ENCODE measurements around the gene MAP1S.
"Not testable (repeated sequence)": the region's sequence is repeated elsewhere in the genome, so short reads cannot be mapped to it uniquely, and the experiment has no call there.

The MAP1S gene

DNA sequence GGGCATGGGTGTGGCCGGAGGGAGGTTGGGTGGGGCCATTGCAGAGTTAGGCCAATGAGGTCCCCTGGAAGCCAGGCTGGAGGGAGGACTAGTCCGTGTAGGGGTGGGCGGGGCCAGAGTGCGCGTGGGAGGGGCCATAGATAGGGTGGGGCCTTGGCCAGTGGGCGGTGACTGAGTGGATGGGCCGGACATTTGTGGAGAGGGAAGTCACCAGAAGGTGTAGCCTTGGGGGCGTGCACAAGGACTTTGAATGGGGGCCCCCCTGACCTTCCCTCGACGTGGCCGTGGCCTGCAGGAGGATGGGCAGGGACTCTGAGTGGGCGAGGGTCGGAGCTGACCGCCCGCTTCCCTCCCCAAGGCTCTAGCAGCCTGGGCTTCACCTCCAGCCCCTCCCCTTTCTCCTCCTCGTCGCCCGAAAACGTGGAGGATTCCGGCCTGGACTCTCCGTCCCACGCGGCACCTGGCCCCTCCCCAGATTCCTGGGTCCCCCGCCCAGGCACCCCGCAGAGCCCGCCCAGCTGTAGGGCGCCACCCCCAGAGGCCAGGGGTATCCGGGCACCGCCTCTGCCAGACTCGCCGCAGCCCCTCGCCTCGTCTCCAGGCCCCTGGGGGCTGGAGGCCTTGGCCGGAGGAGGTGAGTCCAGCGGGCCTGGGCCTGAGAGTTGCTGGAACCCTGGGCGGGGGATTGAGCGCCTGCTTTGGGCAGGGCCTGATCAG is 59.1 kb downstream of the MAP1S start:
- H3K27ac ChIP-seq (ENCODE audit: low read depth, low read length), result no peak overlapping the region
- peak overlapping the region; percentile 32 to 47 for H3K4me3 ChIP-seq (ENCODE audit: low read depth in 1 of 2, low read length in 2 of 2)
- H3K9ac ChIP-seq (ENCODE audit: low read depth in 1 of 2, low read length in 2 of 2), result no peak overlapping the region
- peaks cover 11 to 13% of the 10 kb centered on the region in 2 donors for H3K4me1 ChIP-seq (ENCODE audit: control insufficient read depth in 1 of 2, insufficient read depth in 2 of 2, low read length in 2 of 2)
- no peaks in the 10 kb centered on the region for H3K27me3 ChIP-seq (ENCODE audit: control insufficient read depth in 1 of 2, insufficient read depth in 2 of 2, low read length in 2 of 2)
- H3K36me3 ChIP-seq (ENCODE audit: control insufficient read depth in 1 of 2, insufficient read depth in 2 of 2, low read length in 2 of 2), result no peaks in the 10 kb centered on the region
- H3K9me3 ChIP-seq (ENCODE audit: control insufficient read depth in 1 of 2, low read length in 2 of 2), result no peaks in the 10 kb centered on the region

DNA sequence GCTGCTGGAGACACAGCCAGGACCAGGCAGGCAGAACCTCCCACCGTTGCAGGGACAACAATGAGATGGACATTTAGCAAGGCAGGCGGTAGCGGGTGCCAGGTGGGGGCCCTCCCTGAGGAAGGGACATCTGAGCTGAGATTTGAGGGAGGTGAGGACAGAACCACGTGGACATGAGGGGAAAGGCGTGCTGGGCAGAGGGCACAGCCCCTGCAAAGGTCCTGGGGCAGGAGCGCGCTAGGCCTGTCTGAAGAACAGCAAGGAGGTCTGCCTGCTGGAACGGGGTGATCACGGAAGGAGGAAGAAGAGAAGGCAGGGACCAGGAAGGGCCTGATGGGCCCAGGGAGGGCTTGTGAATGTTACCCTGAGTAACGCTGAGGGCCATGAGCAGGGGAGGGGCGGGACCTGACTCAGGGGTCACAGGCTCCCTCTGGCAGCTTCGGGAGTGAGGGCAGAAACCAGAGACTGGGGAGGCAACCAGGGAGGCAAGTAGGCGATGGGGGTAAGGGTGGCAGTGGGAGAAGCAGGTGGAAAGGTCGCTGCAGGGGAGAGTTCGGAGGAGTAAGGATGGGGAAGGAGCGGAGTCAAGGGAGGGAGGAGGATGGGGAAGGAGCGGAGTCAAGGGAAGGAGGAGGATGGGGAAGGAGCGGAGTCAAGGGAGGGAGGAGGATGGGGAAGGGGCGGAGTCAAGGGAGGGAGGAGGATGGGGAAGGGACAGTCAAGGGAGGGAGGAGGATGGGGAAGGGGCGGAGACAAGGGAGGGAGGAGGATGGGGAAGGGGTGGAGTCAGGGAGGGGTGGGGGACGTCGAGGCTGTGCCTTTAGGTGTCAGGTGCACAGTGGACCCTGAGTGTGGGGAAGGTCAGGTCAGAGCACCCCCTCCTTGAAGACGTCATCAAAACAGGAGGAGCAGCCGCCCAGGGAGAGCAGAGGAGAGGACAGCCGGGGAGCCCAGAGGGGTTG is 60.0 kb downstream of the MAP1S start:
- H3K4me3 ChIP-seq (ENCODE audit: low read depth in 1 of 2, low read length in 2 of 2), result peak overlapping the region in 1 of 2 donors; percentile 47
- no peaks in the 10 kb centered on the region for H3K9me3 ChIP-seq (ENCODE audit: control insufficient read depth in 1 of 2, low read length in 2 of 2)
- H3K9ac ChIP-seq (ENCODE audit: low read depth in 1 of 2, low read length in 2 of 2), result no peak overlapping the region
- H3K36me3 ChIP-seq (ENCODE audit: control insufficient read depth in 1 of 2, insufficient read depth in 2 of 2, low read length in 2 of 2), result no peaks in the 10 kb centered on the region
- no peak overlapping the region for H3K27ac ChIP-seq (ENCODE audit: low read depth, low read length)
- no peaks in the 10 kb centered on the region for H3K27me3 ChIP-seq (ENCODE audit: control insufficient read depth in 1 of 2, insufficient read depth in 2 of 2, low read length in 2 of 2)
- H3K4me1 ChIP-seq (ENCODE audit: control insufficient read depth in 1 of 2, insufficient read depth in 2 of 2, low read length in 2 of 2), result peaks cover 13 to 14% of the 10 kb centered on the region in 2 donors

DNA sequence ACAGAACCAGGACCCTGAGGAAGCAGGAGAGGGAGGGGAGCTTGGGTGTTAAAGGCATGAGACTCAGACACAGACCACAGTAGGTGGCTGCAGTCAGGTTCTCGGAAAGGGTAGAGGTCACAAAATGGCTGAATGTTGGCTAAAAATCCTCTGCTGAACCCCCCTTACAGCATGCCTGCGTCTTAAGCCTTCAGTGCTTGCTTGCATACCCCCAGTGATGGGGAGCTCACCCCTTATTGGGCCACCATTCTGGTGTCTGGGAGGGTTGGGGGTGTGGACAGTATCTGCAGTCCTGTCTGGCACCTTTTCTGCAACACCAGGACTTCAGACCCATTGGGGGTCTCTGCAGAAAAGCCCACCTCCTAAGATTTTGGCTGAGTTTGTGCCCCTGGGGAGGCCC is 61.5 kb downstream of the MAP1S start:
- Histone ChIP-seq H3K4me3 (ENCODE audit: low read depth in 1 of 2, low read length in 2 of 2) (no peak overlapping the region), H3K9me3 (ENCODE audit: control insufficient read depth in 1 of 2, low read length in 2 of 2) (no peaks in the 10 kb centered on the region), H3K4me1 (ENCODE audit: control insufficient read depth in 1 of 2, insufficient read depth in 2 of 2, low read length in 2 of 2) (peaks cover 13 to 15% of the 10 kb centered on the region in 2 donors), H3K27ac (ENCODE audit: low read depth, low read length) (no peak overlapping the region), H3K9ac (ENCODE audit: low read depth in 1 of 2, low read length in 2 of 2) (no peak overlapping the region), H3K27me3 (ENCODE audit: control insufficient read depth in 1 of 2, insufficient read depth in 2 of 2, low read length in 2 of 2) (no peaks in the 10 kb centered on the region), H3K36me3 (ENCODE audit: control insufficient read depth in 1 of 2, insufficient read depth in 2 of 2, low read length in 2 of 2) (no peaks in the 10 kb centered on the region)

DNA sequence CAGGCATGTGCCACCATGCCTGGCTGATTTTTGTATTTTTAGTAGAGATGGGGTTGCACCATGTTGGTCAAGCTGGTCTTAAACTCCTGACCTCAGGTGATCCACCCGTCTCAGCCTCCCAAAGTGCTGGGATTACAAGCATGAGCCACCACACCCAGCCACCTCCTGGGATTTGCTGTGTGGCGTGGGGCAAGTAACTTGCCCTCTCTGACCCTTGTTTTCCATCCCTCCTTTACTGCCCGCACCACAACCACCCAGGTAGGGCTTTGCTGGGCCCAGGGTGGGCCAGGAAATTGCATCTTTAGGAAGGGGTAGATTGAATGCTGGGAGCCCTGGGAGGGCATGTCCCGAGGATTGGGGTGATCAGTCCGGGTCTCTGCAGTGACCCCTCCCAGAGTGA is 64.4 kb downstream of the MAP1S start:
- H3K4me3 ChIP-seq (ENCODE audit: low read depth in 1 of 2, low read length in 2 of 2); H3K36me3 ChIP-seq (ENCODE audit: control insufficient read depth in 1 of 2, insufficient read depth in 2 of 2, low read length in 2 of 2); H3K9me3 ChIP-seq (ENCODE audit: control insufficient read depth in 1 of 2, low read length in 2 of 2); H3K27me3 ChIP-seq (ENCODE audit: control insufficient read depth in 1 of 2, insufficient read depth in 2 of 2, low read length in 2 of 2); H3K27ac ChIP-seq (ENCODE audit: low read depth, low read length); H3K9ac ChIP-seq (ENCODE audit: low read depth in 1 of 2, low read length in 2 of 2): not testable (repeated sequence)
- H3K4me1 ChIP-seq (ENCODE audit: control insufficient read depth in 1 of 2, insufficient read depth in 2 of 2, low read length in 2 of 2), result peaks cover 8 to 10% of the 10 kb centered on the region in 2 donors
